Natural killer cell (primary cell): ENCODE measurements around the gene HYDIN. TPM values are rescaled to one million over a fixed set of nuclear protein-coding genes. Genes with fewer than 3 reads are reported as not detected.

Source experiments
- ATAC-seq, 3 donors: fragments of 150-1000 bp in 2 of 3; fragments of 200-7000 bp in 1 of 3; cut with Tn5 transposase; 1 replicate in 1 of 3; 2 replicates in 2 of 3; pipeline ENCODE4 v1.10.0; 2021; ENCODE audit warnings: mild to moderate bottlenecking in 2 of 3, moderate library complexity in 2 of 3
- DNase-seq, 2 donors: peaks; one replicate each; pipeline versions ENCODE4 v3.0.0 to v3.0.0-alpha.2; 2013 to 2021; ENCODE audit warnings: mixed read lengths in 1 of 2
- H3K27ac ChIP-seq: one replicate; pipeline ENCODE4 v1.5.1; 2013; ENCODE audit warnings: mild to moderate bottlenecking, low read length
- H3K27me3 ChIP-seq: one replicate; pipeline ENCODE4 v1.6.1; 2013; ENCODE audit warnings: low read length; ENCODE audit not compliant: control insufficient read depth, insufficient read depth
- H3K36me3 ChIP-seq: one replicate; pipeline ENCODE4 v1.6.1; 2013; ENCODE audit warnings: low read length; ENCODE audit not compliant: control insufficient read depth, insufficient read depth
- H3K4me1 ChIP-seq: one replicate; pipeline ENCODE4 v1.6.1; 2013; ENCODE audit warnings: low read length; ENCODE audit not compliant: control insufficient read depth, insufficient read depth
- H3K4me3 ChIP-seq: one replicate; pipeline ENCODE4 v1.5.1; 2013; ENCODE audit warnings: low read length
- H3K9me3 ChIP-seq: one replicate; pipeline ENCODE4 v1.6.1; 2013; ENCODE audit warnings: low read length; ENCODE audit not compliant: control insufficient read depth, insufficient read depth
- H3K27ac Mint-ChIP-seq, 2 donors: one replicate each; pipeline ENCODE4 v1.8.0; 2022; ENCODE audit warnings: mild to moderate bottlenecking in 2 of 2, mixed read lengths in 2 of 2, moderate library complexity in 1 of 2
- H3K27me3 Mint-ChIP-seq, 2 donors: one replicate each; pipeline ENCODE4 v1.8.0; 2022; ENCODE audit warnings: low read depth in 2 of 2, mixed read lengths in 2 of 2
- H3K36me3 Mint-ChIP-seq: one replicate; pipeline ENCODE4 v1.8.0; 2022; ENCODE audit warnings: mixed read lengths
- H3K4me1 Mint-ChIP-seq, 2 donors: one replicate each; pipeline ENCODE4 v1.8.0; 2022; ENCODE audit warnings: mixed read lengths in 2 of 2
- H3K4me3 Mint-ChIP-seq: one replicate; pipeline ENCODE4 v1.8.0; 2022; ENCODE audit warnings: mild to moderate bottlenecking, moderate library complexity, mixed read lengths
- H3K9me3 Mint-ChIP-seq, 2 donors: one replicate each; pipeline ENCODE4 v1.8.0; 2022; ENCODE audit warnings: mixed read lengths in 2 of 2
- WGBS: methylation state at CpG from one replicate; pipeline ENCODE4 v1.1.7; 2013; ENCODE audit warnings: missing lambda C conversion rate; ENCODE audit not compliant: insufficient coverage; 5-methylcytosine and 5-hydroxymethylcytosine counted together
- intact Hi-C: fragments of 100-400 bp; cut with micrococcal nuclease; formaldehyde crosslinking; loops from one replicate; pipeline ENCODE4 v1.14.2; 2022
- total RNA-seq, 4 donors: library from RNA; stranded (reverse); fragments of 120-200 nt in 1 of 4; gene quantifications; one replicate each; pipeline versions ENCODE4 v1.2.3 to v1.2.4, GENCODE V29; 2013 to 2022
- TF ChIP-seq, protein P1 (sequence below): fragments of 200-600 bp; IDR thresholded peaks from one replicate; pipeline ENCODE4 v1.8.0; 2022; ENCODE audit warnings: antibody characterized with exemption

The HYDIN gene
- total RNA-seq, 3 donors from 2014 or later (not counting 1 experiment from before 2014, with no cell fraction given): 0.43 to 1.1 (median 0.82) TPM

- no peaks in the 10 kb centered on the region for H3K36me3 Mint-ChIP-seq
- DNase-seq (no peak), ATAC-seq (no peak)
- H3K4me1 ChIP-seq: peaks cover 7% of the 10 kb centered on the region
- TF ChIP-seq, protein P1, sequence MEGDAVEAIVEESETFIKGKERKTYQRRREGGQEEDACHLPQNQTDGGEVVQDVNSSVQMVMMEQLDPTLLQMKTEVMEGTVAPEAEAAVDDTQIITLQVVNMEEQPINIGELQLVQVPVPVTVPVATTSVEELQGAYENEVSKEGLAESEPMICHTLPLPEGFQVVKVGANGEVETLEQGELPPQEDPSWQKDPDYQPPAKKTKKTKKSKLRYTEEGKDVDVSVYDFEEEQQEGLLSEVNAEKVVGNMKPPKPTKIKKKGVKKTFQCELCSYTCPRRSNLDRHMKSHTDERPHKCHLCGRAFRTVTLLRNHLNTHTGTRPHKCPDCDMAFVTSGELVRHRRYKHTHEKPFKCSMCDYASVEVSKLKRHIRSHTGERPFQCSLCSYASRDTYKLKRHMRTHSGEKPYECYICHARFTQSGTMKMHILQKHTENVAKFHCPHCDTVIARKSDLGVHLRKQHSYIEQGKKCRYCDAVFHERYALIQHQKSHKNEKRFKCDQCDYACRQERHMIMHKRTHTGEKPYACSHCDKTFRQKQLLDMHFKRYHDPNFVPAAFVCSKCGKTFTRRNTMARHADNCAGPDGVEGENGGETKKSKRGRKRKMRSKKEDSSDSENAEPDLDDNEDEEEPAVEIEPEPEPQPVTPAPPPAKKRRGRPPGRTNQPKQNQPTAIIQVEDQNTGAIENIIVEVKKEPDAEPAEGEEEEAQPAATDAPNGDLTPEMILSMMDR: no peak
- no peak overlapping the region for H3K27ac Mint-ChIP-seq
- H3K4me3 Mint-ChIP-seq: no peak overlapping the region
- no peaks in the 10 kb centered on the region for H3K27me3 ChIP-seq
- H3K4me3 ChIP-seq: no peak overlapping the region
- H3K9me3 ChIP-seq: no peaks in the 10 kb centered on the region
- peaks cover 7% of the 10 kb centered on the region for H3K36me3 ChIP-seq
- H3K4me1 Mint-ChIP-seq: peaks cover 35 to 51% of the 10 kb centered on the region in 2 donors
- H3K27ac ChIP-seq: no peak overlapping the region
- no peaks in the 10 kb centered on the region for H3K27me3 Mint-ChIP-seq
- no peaks in the 10 kb centered on the region for H3K9me3 Mint-ChIP-seq
- intact Hi-C loops: no loop called here
- 88% methylated on average over 12 of the region's 12 CpGs for WGBS
Measured at GRCh38 chr16:70795296-70795912, 435.1 kb downstream of the HYDIN start.

- 79% methylated on average over 8 of the region's 8 CpGs for WGBS
- no peak overlapping the region for H3K4me3 ChIP-seq
- H3K36me3 Mint-ChIP-seq: no peaks in the 10 kb centered on the region
- peaks cover 4% of the 10 kb centered on the region for H3K4me1 ChIP-seq
- ATAC-seq: no peak
- no peaks in the 10 kb centered on the region for H3K27me3 Mint-ChIP-seq
- intact Hi-C loops: no loop called here
- no peak overlapping the region for H3K27ac Mint-ChIP-seq
- TF ChIP-seq, protein P1: no peak
- H3K9me3 ChIP-seq: no peaks in the 10 kb centered on the region
- H3K36me3 ChIP-seq: peaks cover 6% of the 10 kb centered on the region
- no peak overlapping the region for H3K27ac ChIP-seq
- no peaks in the 10 kb centered on the region for H3K9me3 Mint-ChIP-seq
- H3K27me3 ChIP-seq: no peaks in the 10 kb centered on the region
- DNase-seq: no peak
- H3K4me1 Mint-ChIP-seq: peaks cover 23 to 50% of the 10 kb centered on the region in 2 donors
- no peak overlapping the region for H3K4me3 Mint-ChIP-seq
Measured at GRCh38 chr16:70793851-70794502, 436.5 kb downstream of the HYDIN start.

DNA sequence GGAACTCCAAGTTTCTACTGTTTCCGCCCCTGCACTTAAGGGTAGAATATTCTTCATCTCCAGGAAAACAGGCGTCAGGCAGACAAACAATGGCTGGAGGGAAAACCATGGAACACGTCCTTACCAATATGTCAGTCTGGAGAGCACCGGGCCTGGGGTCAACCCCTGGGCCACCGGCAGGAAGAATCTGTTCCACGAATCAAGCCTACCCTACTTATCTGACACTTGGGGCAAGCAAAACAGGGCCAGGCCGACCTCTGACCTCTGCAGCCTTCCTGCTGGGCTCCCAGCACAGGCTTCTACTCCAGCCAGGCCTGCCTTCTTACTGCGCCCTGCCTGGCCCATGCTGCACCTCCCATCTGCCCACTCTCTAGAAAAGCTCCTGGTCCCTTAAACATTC, 439.7 kb downstream of the HYDIN start:
- ATAC-seq: no peak
- Histone ChIP-seq H3K27me3 (no peaks in the 10 kb centered on the region), H3K36me3 (peaks cover 13% of the 10 kb centered on the region), H3K9me3 (no peaks in the 10 kb centered on the region), H3K4me1 (no peaks in the 10 kb centered on the region), H3K27ac (no peak overlapping the region), H3K4me3 (no peak overlapping the region)
- peaks cover 19 to 46% of the 10 kb centered on the region in 2 donors for H3K4me1 Mint-ChIP-seq
- intact Hi-C loops: no loop called here
- DNase-seq: no peak
- no peaks in the 10 kb centered on the region for H3K27me3 Mint-ChIP-seq
- TF ChIP-seq, protein P1: no peak
- no peak overlapping the region for H3K4me3 Mint-ChIP-seq
- no peaks in the 10 kb centered on the region for H3K9me3 Mint-ChIP-seq
- WGBS: 93% methylated on average over 8 of the region's 8 CpGs
- no peak overlapping the region for H3K27ac Mint-ChIP-seq
- H3K36me3 Mint-ChIP-seq: no peaks in the 10 kb centered on the region
